CD4-positive, CD25-positive, alpha-beta regulatory T cell (primary cell): ENCODE results near the gene KIAA1217. TPM values are rescaled to one million over a fixed set of nuclear protein-coding genes. Genes with fewer than 3 reads are reported as not detected.

Experiments
- ATAC-seq, 2 donors: fragments of 150-1000 bp; cut with Tn5 transposase; one replicate each; pipeline ENCODE4 v1.10.0; 2021; ENCODE audit warnings: low read depth in 2 of 2, moderate number of reproducible peaks in 2 of 2, moderate library complexity in 1 of 2
- DNase-seq, 3 donors: peaks; one replicate each; pipeline versions ENCODE4 v3.0.0 to v3.0.0-alpha.2; 2012 to 2022; ENCODE audit warnings: mixed read lengths in 1 of 3
- H3K27ac ChIP-seq: one replicate; pipeline ENCODE4 v1.7.0; 2013; ENCODE audit warnings: mild to moderate bottlenecking, low read length; ENCODE audit not compliant: insufficient read depth, poor library complexity, severe bottlenecking
- H3K27me3 ChIP-seq: one replicate; pipeline ENCODE4 v1.7.0; 2013; ENCODE audit warnings: low read length; ENCODE audit not compliant: control insufficient read depth, insufficient read depth
- H3K36me3 ChIP-seq: one replicate; pipeline ENCODE4 v1.7.0; 2013; ENCODE audit warnings: mild to moderate bottlenecking, low read length, moderate library complexity; ENCODE audit not compliant: control insufficient read depth, insufficient read depth
- H3K4me1 ChIP-seq: 2 replicates; pipeline ENCODE4 v1.7.0; 2013; ENCODE audit warnings: mild to moderate bottlenecking, low read length; ENCODE audit not compliant: insufficient read depth, control insufficient read depth, poor library complexity, severe bottlenecking
- H3K4me3 ChIP-seq: one replicate; pipeline ENCODE4 v1.7.0; 2013; ENCODE audit warnings: low read depth, mild to moderate bottlenecking, low read length, moderate library complexity
- H3K9me3 ChIP-seq, 2 experiments: 1 replicate in 1 of 2; 2 replicates in 1 of 2; pipeline ENCODE4 v1.7.0; 2013; ENCODE audit warnings: low read length in 2 of 2, mild to moderate bottlenecking in 1 of 2, moderate library complexity in 1 of 2; ENCODE audit not compliant: control insufficient read depth in 2 of 2
- H3K27ac Mint-ChIP-seq, 3 donors: one replicate each; pipeline ENCODE4 v1.8.0; 2020 to 2022; ENCODE audit warnings: mild to moderate bottlenecking in 3 of 3, mixed read lengths in 3 of 3, moderate library complexity in 2 of 3
- H3K27me3 Mint-ChIP-seq: one replicate; pipeline ENCODE4 v1.8.0; 2022; ENCODE audit warnings: mild to moderate bottlenecking, mixed read lengths
- H3K36me3 Mint-ChIP-seq: one replicate; pipeline ENCODE4 v1.8.0; 2020; ENCODE audit warnings: mixed read lengths
- H3K4me1 Mint-ChIP-seq, 4 donors: one replicate each; pipeline ENCODE4 v1.8.0; 2020 to 2022; ENCODE audit warnings: mixed read lengths in 4 of 4, mild to moderate bottlenecking in 1 of 4
- H3K4me3 Mint-ChIP-seq, 4 donors: one replicate each; pipeline ENCODE4 v1.8.0; 2020 to 2022; ENCODE audit warnings: mild to moderate bottlenecking in 4 of 4, mixed read lengths in 4 of 4, moderate library complexity in 3 of 4
- H3K9me3 Mint-ChIP-seq, 7 donors: one replicate each; pipeline ENCODE4 v1.8.0; 2020 to 2022; ENCODE audit warnings: mixed read lengths in 7 of 7, mild to moderate bottlenecking in 3 of 7, moderate library complexity in 2 of 7
- polyA plus RNA-seq, 4 donors: library from polyadenylated mRNA; unstranded; fragments of 300-500 nt; fragmentation: Illumina TruSeq; gene quantifications; one replicate each; pipeline ENCODE4 v1.2.3, GENCODE V29; 2021
- total RNA-seq: library from RNA; stranded (reverse); gene quantifications from one replicate; pipeline ENCODE4 v1.2.3, GENCODE V29; 2022

KIAA1217 gene
- total and polyA plus RNA-seq, 5 donors from 2014 or later: 0.10 TPM; not detected in 4

DNA sequence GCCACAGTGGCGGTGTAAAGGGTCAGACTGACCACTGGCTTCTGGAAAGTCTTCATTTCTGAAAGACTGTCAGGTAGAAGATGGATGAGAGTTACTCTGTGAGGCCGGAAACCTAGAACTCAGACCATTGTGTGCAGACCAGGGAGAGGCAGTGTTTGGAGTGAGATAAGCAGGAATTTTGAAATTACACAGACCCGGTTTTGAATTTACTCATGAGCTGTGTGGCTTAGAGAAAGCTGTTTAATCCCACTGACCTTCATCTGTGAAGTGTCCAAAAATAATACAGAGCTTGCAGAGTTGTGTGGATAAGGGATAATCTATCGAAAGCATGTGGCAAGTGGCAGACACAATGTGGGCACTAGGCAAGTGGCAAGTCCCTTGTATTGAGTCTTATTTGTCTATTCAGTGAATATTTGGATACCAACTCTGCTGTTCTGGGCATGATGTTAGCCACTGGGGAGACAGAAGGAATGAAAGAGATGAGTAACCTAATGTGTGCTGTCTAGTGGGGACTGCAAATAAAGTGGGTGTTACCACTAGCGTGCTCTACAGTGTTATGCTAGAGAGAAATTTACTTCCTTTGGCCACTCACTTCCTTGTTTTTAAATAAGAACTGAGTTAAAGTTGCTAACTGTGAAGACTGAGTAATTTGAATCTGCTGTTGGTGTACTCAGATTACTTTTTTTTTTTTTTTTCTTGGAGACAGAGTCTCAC, 69.4 kb downstream of the KIAA1217 start:
- ATAC-seq (no peak), DNase-seq (no peak)
- Histone ChIP-seq H3K4me1 (no peaks in the 10 kb centered on the region), H3K27me3 (no peaks in the 10 kb centered on the region), H3K27ac (no peak overlapping the region), H3K4me3 (no peak overlapping the region), H3K9me3 (peaks cover 0 to 2% of the 10 kb centered on the region in 2 experiments), H3K36me3 (no peaks in the 10 kb centered on the region)
- no peak overlapping the region for H3K27ac Mint-ChIP-seq
- H3K27me3 Mint-ChIP-seq: no peaks in the 10 kb centered on the region
- no peaks in the 10 kb centered on the region for H3K4me1 Mint-ChIP-seq
- H3K9me3 Mint-ChIP-seq: peaks cover 0 to 9% (median 6%) of the 10 kb centered on the region in 7 donors
- no peaks in the 10 kb centered on the region for H3K36me3 Mint-ChIP-seq
- no peak overlapping the region for H3K4me3 Mint-ChIP-seq

DNA sequence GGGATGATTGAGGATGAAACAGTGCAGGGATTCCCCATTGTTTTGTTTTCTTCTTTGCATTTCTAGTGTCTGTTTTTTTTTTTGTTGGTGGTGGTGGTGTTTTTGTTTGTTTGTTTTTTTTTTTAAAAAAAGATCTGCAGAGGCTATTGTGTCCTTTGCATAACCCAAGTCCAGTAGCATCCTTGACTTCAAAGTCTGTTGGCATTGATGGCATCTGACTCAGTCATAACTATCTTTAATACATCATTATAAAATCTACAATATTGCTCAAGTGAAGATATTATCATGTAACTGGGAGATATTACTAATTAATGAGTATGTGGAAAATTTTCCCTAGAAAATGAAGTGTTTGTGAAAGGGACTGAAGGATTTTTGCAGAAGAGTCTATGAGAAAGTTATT, 70.2 kb downstream of the KIAA1217 start:
- no peak for DNase-seq
- Mint-ChIP-seq H3K27ac (no peak overlapping the region), H3K27me3 (no peaks in the 10 kb centered on the region), H3K4me3 (no peak overlapping the region), H3K36me3 (no peaks in the 10 kb centered on the region), H3K9me3 (peaks cover 0 to 9% (median 6%) of the 10 kb centered on the region in 7 donors), H3K4me1 (no peaks in the 10 kb centered on the region)
- no peak for ATAC-seq
- H3K27ac ChIP-seq: no peak overlapping the region
- H3K27me3 ChIP-seq: no peaks in the 10 kb centered on the region
- H3K36me3 ChIP-seq: no peaks in the 10 kb centered on the region
- H3K4me3 ChIP-seq: no peak overlapping the region
- H3K4me1 ChIP-seq: no peaks in the 10 kb centered on the region
- H3K9me3 ChIP-seq: peaks cover 0 to 2% of the 10 kb centered on the region in 2 experiments

DNA sequence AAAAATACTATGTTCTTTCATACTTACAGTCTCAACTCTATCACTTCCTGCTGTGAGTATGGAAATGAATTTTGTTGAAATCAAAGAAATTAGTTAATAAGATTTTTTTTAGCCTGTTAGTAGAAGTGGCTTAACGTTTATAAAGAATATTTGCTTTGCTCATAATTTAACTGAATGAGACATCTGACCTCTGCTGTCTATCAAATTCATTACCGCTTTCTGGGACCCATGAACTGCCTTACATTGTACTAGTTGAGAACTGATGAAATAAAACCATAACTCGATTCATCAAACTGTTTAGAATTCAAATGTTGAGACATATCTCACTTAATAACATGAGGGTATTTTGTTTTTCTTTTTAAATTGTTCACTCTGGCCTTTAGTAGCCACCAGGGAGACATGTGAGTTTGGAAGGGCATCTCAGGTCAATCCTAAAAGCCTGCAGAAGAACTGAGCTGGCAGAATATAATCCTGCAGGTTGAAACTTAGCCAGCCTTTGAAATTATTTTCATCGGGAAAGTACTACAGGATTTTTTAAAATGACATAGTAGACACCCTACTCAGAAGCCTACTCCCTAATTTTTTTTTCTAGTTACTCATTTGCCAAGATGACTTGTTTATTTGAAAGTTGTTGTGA, 78.7 kb downstream of the KIAA1217 start:
- no peaks in the 10 kb centered on the region for H3K27me3 Mint-ChIP-seq
- no peaks in the 10 kb centered on the region for H3K36me3 Mint-ChIP-seq
- no peaks in the 10 kb centered on the region for H3K27me3 ChIP-seq
- no peak overlapping the region for H3K27ac ChIP-seq
- no peaks in the 10 kb centered on the region for H3K9me3 ChIP-seq
- H3K9me3 Mint-ChIP-seq: peaks cover 0 to 12% (median 9%) of the 10 kb centered on the region in 7 donors
- H3K4me1 Mint-ChIP-seq: no peaks in the 10 kb centered on the region
- no peaks in the 10 kb centered on the region for H3K4me1 ChIP-seq
- no peak overlapping the region for H3K4me3 ChIP-seq
- no peak for DNase-seq
- no peaks in the 10 kb centered on the region for H3K36me3 ChIP-seq
- no peak overlapping the region for H3K4me3 Mint-ChIP-seq
- no peak for ATAC-seq
- H3K27ac Mint-ChIP-seq: no peak overlapping the region

DNA sequence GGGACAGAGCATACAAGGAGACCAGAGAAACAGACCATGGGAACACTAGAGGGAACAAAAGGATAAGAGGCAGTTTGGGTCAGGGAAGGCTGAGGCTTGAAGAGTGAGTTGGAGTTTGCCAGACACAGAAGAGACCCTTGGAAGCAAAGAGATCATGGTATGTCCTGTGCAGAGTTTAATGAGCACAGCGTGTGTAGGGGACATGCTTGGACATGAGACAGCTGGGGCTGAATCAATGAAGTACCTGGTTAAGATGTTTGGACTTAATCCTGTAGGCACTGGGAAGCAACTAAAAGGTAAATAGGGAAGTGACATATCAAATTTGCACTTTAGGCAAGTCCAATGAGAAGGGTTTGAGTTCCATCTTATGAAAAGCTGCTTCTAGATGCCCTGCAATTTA, 79.6 kb downstream of the KIAA1217 start:
- ATAC-seq: no peak
- Histone ChIP-seq H3K4me1 (no peaks in the 10 kb centered on the region), H3K27me3 (no peaks in the 10 kb centered on the region), H3K9me3 (no peaks in the 10 kb centered on the region), H3K27ac (no peak overlapping the region), H3K36me3 (no peaks in the 10 kb centered on the region), H3K4me3 (no peak overlapping the region)
- Mint-ChIP-seq H3K27me3 (no peaks in the 10 kb centered on the region), H3K36me3 (no peaks in the 10 kb centered on the region), H3K9me3 (peaks cover 0 to 12% (median 9%) of the 10 kb centered on the region in 7 donors), H3K4me3 (no peak overlapping the region), H3K4me1 (no peaks in the 10 kb centered on the region), H3K27ac (no peak overlapping the region)
- DNase-seq: no peak

DNA sequence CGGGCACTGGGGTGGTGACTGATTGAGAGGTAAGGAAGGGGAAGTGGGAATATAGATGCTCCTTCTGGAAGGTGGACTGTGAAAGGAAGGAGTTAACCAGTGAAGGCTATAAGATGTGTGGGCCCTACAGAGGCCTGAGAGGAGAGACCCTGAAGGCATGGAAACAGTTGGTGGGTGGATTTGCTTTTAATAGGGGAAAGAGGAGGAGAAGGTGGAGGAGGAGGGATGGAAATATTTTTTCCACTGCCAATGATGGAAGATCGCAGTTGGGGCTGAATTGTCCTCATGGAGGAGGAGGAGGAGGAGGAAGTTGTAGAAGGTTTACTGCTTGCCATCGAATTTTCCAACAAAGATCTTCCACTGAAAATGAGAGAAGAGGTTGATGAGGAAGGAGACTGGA, 80.3 kb downstream of the KIAA1217 start:
- Histone ChIP-seq H3K27me3 (no peaks in the 10 kb centered on the region), H3K9me3 (no peaks in the 10 kb centered on the region), H3K36me3 (no peaks in the 10 kb centered on the region), H3K4me3 (no peak overlapping the region), H3K4me1 (no peaks in the 10 kb centered on the region), H3K27ac (no peak overlapping the region)
- H3K4me1 Mint-ChIP-seq: no peaks in the 10 kb centered on the region
- H3K36me3 Mint-ChIP-seq: no peaks in the 10 kb centered on the region
- H3K27ac Mint-ChIP-seq: no peak overlapping the region
- H3K9me3 Mint-ChIP-seq: peaks cover 0 to 13% (median 9%) of the 10 kb centered on the region in 7 donors
- ATAC-seq: no peak
- DNase-seq: no peak
- no peak overlapping the region for H3K4me3 Mint-ChIP-seq
- no peaks in the 10 kb centered on the region for H3K27me3 Mint-ChIP-seq

DNA sequence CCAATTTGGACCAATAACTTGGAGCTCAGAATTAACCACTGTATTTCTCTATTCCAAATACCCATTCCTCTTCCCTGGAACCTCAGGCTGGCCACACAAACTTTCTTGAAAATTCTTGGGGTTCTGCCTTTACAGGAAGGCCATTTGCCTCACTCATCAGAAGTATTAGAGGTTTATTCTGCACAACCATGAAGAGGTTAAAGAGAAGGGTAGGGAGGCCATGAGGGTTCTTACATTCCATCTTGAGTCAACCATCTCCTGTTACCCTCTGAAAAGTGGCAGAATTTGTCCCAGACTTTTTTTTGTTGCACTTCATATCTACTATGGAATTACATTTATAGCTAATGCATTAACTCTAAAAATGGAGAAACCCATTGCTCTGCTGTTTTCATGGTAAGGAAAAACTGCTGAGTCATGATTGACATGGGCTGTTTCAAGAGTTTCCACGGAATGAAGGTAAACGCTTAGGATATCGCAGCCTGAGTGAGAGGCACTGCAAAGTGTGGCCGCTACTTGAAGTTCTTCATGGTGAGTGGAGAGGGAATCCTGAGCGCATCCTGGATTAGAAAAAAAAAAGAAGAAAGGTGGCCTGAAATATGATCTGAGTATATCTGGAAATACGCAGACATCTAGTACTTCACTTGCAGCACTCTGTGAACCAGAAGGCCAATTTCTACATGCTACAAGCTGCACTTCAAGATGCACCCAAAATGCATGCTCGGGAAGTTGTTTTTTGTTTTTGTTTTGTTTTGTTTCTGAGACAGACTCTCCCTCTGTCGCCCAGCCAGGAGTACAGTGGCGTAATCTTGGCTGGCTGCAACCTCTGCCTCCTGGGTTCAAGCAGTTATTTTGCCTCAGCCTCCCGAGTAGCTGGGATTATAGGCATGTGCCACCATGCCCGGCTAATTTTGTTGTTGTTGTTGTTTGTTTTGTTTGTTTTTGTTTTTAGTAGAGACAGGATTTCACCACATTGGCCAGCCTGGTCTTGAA, 83.7 kb downstream of the KIAA1217 start:
- H3K9me3 Mint-ChIP-seq: peaks cover 2 to 13% (median 5%) of the 10 kb centered on the region in 7 donors
- ATAC-seq: no peak
- H3K27me3 Mint-ChIP-seq: no peaks in the 10 kb centered on the region
- H3K27ac Mint-ChIP-seq: no peak overlapping the region
- Histone ChIP-seq H3K4me1 (no peaks in the 10 kb centered on the region), H3K36me3 (no peaks in the 10 kb centered on the region), H3K27me3 (no peaks in the 10 kb centered on the region), H3K9me3 (no peaks in the 10 kb centered on the region), H3K27ac (no peak overlapping the region), H3K4me3 (no peak overlapping the region)
- H3K4me3 Mint-ChIP-seq: no peak overlapping the region
- DNase-seq: no peak
- no peaks in the 10 kb centered on the region for H3K4me1 Mint-ChIP-seq
- no peaks in the 10 kb centered on the region for H3K36me3 Mint-ChIP-seq

DNA sequence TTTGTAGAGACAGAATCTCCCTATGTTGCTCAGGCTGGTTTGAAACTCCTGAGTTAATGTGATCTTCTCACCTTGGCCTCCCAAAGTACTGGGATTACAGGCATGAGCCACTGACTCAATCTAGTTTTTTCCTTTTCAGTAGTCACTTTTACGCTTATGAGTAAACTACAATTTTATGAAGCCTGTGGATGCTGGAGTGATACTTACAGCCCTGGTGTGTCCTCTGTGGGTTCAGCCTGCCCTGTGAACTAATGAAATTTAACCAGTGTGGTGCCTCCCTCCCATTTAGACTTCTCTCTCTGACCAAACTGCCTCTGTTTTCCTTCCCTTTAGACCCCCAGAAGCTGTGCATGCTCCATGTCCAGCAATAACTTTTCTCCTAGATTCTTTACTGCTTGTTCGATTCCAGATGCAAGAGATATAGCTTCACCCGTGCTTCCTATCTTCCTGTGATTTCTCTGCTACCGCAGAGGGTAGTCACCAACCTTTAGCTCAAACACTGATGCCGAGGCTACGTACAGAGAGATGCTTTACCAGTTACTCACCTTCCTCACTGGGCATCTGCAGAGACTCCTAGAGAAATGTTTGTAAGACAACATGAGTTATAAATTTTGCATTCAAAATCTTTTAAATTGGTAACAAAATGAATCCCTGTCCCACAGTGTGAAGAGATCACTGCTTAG, 90.8 kb downstream of the KIAA1217 start:
- H3K9me3 Mint-ChIP-seq: peaks cover 0 to 5% (median 1%) of the 10 kb centered on the region in 7 donors
- Histone ChIP-seq H3K9me3 (no peaks in the 10 kb centered on the region), H3K27ac (no peak overlapping the region), H3K4me3 (no peak overlapping the region), H3K27me3 (no peaks in the 10 kb centered on the region), H3K36me3 (no peaks in the 10 kb centered on the region), H3K4me1 (no peaks in the 10 kb centered on the region)
- ATAC-seq (no peak), DNase-seq (no peak)
- no peak overlapping the region for H3K4me3 Mint-ChIP-seq
- no peaks in the 10 kb centered on the region for H3K27me3 Mint-ChIP-seq
- H3K27ac Mint-ChIP-seq: no peak overlapping the region
- H3K4me1 Mint-ChIP-seq: no peaks in the 10 kb centered on the region
- H3K36me3 Mint-ChIP-seq: no peaks in the 10 kb centered on the region
